Measurements from ENCODE around the gene CORO6. TPM values are rescaled to one million over a fixed set of nuclear protein-coding genes. Genes with fewer than 3 reads are reported as not detected.

Gene CORO6
- total and polyA plus RNA-seq, 2 of the 13 experiments (the other 11 are each of a cell fraction or from before 2014, with no cell fraction given), result 0.42 to 0.82 TPM

GRCh38 chr17:29617481-29618271 lies 5.0 kb downstream of the CORO6 start:
- Histone ChIP-seq H3K9me3 (ENCODE audit: low read length) (no peaks in the 10 kb centered on the region), H3K27me3 (ENCODE audit: control insufficient read depth in 1 of 2, insufficient read depth in 2 of 2, low read length in 2 of 2) (peaks cover 4 to 80% of the 10 kb centered on the region in 2 experiments), H3K9ac (ENCODE audit: insufficient read depth, low read depth, low read length) (peak overlapping the region; percentile 41), H3K4me3 (replicated peaks in 1 of 3; ENCODE audit: insufficient read depth in 1 of 3, low read depth in 2 of 3, low read length in 3 of 3) (peak overlapping the region; percentile 36 to 75 (median 42); a peak in 5 of 6 replicates), H3K79me2 (ENCODE audit: insufficient read depth, low read length) (no peaks in the 10 kb centered on the region), H4K20me1 (ENCODE audit: insufficient read depth, low read length) (no peaks in the 10 kb centered on the region), H3K27ac (ENCODE audit: extremely low read length, insufficient read depth, low read length) (no peak overlapping the region), H3K36me3 (replicated peaks in 1 of 2; ENCODE audit: control insufficient read depth in 1 of 2, insufficient read depth in 2 of 2, low read length in 2 of 2) (no peaks in the 10 kb centered on the region), H2AFZ (ENCODE audit: low read length) (no peak overlapping the region), H3K4me1 (ENCODE audit: insufficient read depth, low read length) (peaks cover 77% of the 10 kb centered on the region), H3K4me2 (ENCODE audit: low read depth, low read length) (peak overlapping the region; percentile 97)
- WGBS (ENCODE audit: low lambda C conversion rate), result 28% methylated on average over 6 of the region's 68 CpGs
- intact Hi-C loops (cut with micrococcal nuclease; ENCODE audit: unreplicated experiment), result no loop called here
- CTCF ChIA-PET (ENCODE audit: low intra/inter-chr PET ratio, low total read pairs), result interaction anchor here (0.7 to 2.6 kb wide), 4 partner anchors 22 to 162 kb away, joined by 3 to 10 read pairs (median 4); no protein-coding TSS in a partner anchor
- no TSS peak for BruUV-seq (replicated peaks)
- ATAC-seq (peak; percentile 58), DNase-seq (ENCODE audit: low spot score) (peak; percentile 52), FAIRE-seq (no peak)
- in situ Hi-C loops (cut with HindIII; ENCODE audit: extremely low pct_ligation_motif_present, low pct_unique_long_range_greater_than_20kb), result loop anchor here (5.0 kb wide), 1 partner anchor 35 kb away; no protein-coding TSS in a partner anchor
- POLR2A ChIA-PET, result interaction anchor here (0.9 to 1.5 kb wide), 9 partner anchors 22 to 323 kb away, joined by 3 to 5 read pairs (median 3); partner anchors contain the start of genes NUFIP2 and TAOK1
- 0 out of 2 replicates have a peak, but pooled peaks have one; percentile 26 for TF ChIP-seq ISL2 (CRISPR knock-in tag; IDR thresholded peaks at IDR 0.05)
- no peak for TF ChIP-seq ZNF136 (CRISPR knock-in tag; IDR thresholded peaks at IDR 0.05; ENCODE audit: low read depth)
- 0 out of 2 replicates have a peak, but pooled peaks have one; percentile 22 for TF ChIP-seq YEATS4 (CRISPR knock-in tag; IDR thresholded peaks at IDR 0.05; ENCODE audit: borderline replicate concordance)
- TF ChIP-seq MBNL3 (CRISPR knock-in tag; conservative IDR thresholded peaks at IDR 0.05), result no peak
- TF ChIP-seq PHF20 (CRISPR knock-in tag; IDR thresholded peaks at IDR 0.05), result peak; percentile 31; the same call in 1 of the 2 replicates
- peak; percentile 51; the same call in 1 of the 2 replicates for TF ChIP-seq RAD21 (CRISPR knock-in tag; IDR thresholded peaks at IDR 0.05)
- peak; percentile 28; the same call in 1 of the 2 replicates for TF ChIP-seq ZNF616 (CRISPR knock-in tag; IDR thresholded peaks at IDR 0.05; ENCODE audit: low read depth)
- TF ChIP-seq ZMYM4 (CRISPR knock-in tag; IDR thresholded peaks at IDR 0.05), result peak; percentile 60; the same call in 1 of the 2 replicates
- TF ChIP-seq IKZF5 (CRISPR knock-in tag; IDR thresholded peaks at IDR 0.05), result no peak
- TF ChIP-seq ZBTB38 (CRISPR knock-in tag; IDR thresholded peaks at IDR 0.05), result 0 out of 2 replicates have a peak, but pooled peaks have one; percentile 34
- no peak for TF ChIP-seq NR0B2 (CRISPR knock-in tag; IDR thresholded peaks at IDR 0.05)
- TF ChIP-seq TMF1 (CRISPR knock-in tag; IDR thresholded peaks at IDR 0.05; ENCODE audit: low read depth), result no peak
- TF ChIP-seq ZNF564 (CRISPR knock-in tag; IDR thresholded peaks at IDR 0.05), result peak; percentile 71; the same call in 1 of the 2 replicates
- peak; percentile 85 for TF ChIP-seq ZNF687 (CRISPR knock-in tag; IDR thresholded peaks at IDR 0.05)
- TF ChIP-seq ZNF256 (CRISPR knock-in tag; conservative IDR thresholded peaks at IDR 0.05), result peak; percentile 66; the same call in 1 of the 2 replicates
- peak; percentile 15; the same call in 1 of the 2 replicates for TF ChIP-seq GATAD1 (CRISPR knock-in tag; IDR thresholded peaks at IDR 0.05)
- TF ChIP-seq PCBP1 (IDR thresholded peaks at IDR 0.05; ENCODE audit: borderline replicate concordance, low read depth, low read length), result 0 out of 2 replicates have a peak, but pooled peaks have one; percentile 60
- TF ChIP-seq ARHGAP35 (CRISPR knock-in tag; IDR thresholded peaks at IDR 0.05; ENCODE audit: borderline replicate concordance), result peak; percentile 62; the same call in 1 of the 2 replicates
